Stimulated activated CD8-positive, alpha-beta memory T cell treated with anti-CD3 and anti-CD28 coated beads, Interleukin-15, amount 100 ng/mL, for 48 hours (primary cell): Measurements from ENCODE around the gene KRT79.
"Not testable (repeated sequence)": the region's sequence is repeated elsewhere in the genome, so short reads cannot be mapped to it uniquely, and the experiment has no call there.

Experiments used
- DNase-seq, 2 donors: peaks; one replicate each; pipeline ENCODE4 v3.0.0-alpha.2; 2020; ENCODE audit warnings: low read depth in 2 of 2

Gene KRT79

DNA sequence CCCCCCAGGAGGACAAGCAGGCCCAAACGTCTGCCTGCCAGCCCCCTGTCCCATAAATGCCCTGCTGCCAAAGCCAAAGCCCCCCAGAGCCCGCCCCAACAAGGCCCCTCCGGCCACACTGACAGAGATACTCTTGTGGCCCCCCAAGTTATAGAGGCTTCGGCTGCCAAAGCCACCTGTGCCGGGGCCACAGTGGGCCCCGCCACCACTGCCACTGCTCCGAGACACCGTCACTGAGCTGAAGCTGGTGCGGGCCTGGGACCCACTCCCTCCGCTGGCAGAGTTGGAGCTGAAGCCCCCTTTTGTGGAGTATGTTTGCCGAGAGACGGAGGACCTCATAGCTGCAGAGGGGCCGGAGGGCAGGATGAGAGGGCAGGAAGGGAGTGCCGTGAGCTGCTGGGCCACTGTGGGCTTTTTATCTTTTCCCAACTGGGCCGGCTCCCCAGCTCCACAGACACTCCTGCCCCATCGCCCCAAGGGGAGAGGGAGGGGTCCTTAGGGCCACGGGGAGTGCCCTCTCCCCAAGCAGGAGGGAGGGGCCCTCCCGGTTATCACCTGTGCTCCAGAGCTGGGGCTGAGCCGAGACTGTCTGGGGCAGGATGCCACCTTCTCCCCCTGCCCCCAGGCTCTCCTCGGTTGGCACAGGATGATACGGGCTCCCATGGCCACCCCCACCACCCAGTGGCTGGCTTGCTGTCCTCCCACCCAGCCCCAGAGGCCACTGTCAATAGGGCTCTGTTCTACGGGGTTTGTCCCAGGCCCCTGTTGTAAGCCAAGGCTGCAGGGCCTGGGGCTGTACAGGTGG is at the start of gene KRT79:
TSS of gene KRT79 (minus strand) at position 390 of the 805 bp plus-strand sequence. CDS start at position 339, 51 bp downstream.
- no peak for DNase-seq

- not testable (repeated sequence) for DNase-seq
These were observed 46.4 kb upstream of the KRT79 start for GRCh38 chr12:52880499-52880898.

GRCh38 chr12:52879394-52880351 is 45.6 kb upstream of the KRT79 start:
- peak; percentile 50 to 62 for DNase-seq

GRCh38 chr12:52878507-52879393 is 44.6 kb upstream of the KRT79 start:
- no peak for DNase-seq

- DNase-seq = no peak
These were observed 43.1 kb upstream of the KRT79 start for GRCh38 chr12:52877242-52877641.

DNA sequence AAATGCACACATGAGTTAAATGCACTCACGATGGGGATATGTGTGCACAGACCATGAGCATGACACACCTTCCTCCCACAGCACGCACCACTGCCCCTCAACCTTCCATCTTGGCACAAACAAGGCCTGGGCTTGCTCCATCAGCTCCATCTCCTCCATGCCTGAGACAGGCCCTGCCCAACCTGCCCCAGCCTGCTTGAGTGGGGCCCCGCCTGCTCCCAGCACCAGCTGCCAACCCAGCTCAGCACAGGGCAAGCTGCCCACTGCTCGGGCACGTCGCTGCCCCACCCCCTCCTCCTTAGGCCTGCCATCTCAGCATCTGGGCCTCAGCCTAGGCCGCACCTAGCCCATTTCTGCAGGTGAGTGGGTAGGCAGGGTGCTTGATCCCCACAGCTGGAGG is 42.3 kb upstream of the KRT79 start:
- no peak for DNase-seq

DNA sequence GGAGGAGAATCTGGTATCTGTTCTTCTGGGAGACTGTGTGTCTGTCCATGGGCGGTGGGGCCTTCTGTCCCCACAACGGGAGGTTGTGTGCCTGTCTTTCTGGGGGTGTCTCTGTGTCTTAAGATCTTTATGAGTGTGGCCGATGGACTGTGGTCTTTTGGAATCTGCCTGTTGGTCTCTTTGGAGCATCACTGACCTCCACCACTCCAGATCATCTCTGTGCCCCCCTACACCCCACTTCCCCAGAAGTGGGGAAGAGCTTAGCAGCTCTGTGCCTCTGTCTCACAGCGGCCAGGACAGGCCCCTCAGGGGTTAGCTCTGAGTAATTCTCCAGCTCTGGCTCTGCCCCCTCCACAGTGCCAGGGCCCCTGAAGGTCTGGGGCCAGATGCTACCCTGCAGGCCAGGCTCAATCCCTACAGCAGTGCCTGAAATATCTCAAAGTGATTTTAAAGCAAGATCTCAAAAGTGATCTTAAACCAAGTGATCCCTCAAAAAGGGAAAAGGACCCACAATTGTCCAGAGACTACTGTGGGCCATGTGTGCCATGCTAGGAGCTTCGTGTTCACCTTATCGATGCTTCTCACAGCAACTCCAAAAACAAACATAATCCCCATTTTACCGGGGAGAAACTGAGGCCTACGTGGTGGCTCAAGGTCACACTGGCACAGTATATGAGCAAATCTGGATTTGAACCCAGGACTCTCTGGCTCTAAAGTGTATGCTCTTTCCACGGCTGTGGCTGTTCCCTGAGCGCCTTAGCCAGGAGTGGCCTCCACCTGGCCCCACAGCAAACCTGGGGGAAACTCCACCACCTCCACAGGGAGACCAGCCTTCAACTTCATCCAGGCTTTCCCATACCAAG is 40.7 kb upstream of the KRT79 start:
- DNase-seq = no peak

- peak; percentile 35 to 54 for DNase-seq
These were observed 39.9 kb upstream of the KRT79 start for GRCh38 chr12:52873832-52874572.

GRCh38 chr12:52873513-52873831 is 39.4 kb upstream of the KRT79 start:
- no peak for DNase-seq

DNA sequence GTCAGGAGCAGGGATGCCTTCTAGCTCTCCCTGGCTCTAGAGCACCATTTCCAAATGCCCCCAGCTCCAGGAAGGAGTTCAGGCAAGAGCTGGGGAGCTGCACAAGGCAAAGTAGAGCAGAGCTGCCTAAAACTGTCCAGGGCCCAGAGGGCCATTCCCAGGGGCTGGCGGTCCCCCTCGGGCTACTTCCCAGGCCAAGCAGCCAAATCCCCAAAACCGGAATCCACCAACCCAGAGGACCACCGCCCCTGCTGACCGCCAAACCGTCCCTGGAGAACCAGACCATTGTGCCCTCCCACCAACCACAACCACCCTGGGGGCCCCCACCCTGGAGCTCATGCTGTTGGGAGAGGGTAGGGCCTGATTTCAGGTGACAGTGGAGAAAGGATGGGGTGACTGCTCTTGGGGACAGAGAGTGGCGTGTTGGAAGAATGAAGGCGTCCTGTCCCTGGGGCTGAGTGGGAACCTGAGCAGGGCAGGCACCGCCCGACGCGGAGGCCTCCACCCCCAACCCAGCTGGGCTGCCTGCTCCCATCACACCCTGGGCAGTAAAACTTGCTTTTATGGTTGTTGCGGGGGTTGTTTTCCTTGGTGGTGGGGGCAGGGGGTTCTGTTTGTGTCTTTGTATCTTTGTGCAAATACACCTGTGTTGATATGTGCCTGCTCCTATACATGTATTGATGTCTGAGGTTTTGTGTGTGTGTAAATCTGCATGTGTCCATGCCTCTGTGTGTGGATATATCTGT is 38.7 kb upstream of the KRT79 start:
- DNase-seq = no peak

DNA sequence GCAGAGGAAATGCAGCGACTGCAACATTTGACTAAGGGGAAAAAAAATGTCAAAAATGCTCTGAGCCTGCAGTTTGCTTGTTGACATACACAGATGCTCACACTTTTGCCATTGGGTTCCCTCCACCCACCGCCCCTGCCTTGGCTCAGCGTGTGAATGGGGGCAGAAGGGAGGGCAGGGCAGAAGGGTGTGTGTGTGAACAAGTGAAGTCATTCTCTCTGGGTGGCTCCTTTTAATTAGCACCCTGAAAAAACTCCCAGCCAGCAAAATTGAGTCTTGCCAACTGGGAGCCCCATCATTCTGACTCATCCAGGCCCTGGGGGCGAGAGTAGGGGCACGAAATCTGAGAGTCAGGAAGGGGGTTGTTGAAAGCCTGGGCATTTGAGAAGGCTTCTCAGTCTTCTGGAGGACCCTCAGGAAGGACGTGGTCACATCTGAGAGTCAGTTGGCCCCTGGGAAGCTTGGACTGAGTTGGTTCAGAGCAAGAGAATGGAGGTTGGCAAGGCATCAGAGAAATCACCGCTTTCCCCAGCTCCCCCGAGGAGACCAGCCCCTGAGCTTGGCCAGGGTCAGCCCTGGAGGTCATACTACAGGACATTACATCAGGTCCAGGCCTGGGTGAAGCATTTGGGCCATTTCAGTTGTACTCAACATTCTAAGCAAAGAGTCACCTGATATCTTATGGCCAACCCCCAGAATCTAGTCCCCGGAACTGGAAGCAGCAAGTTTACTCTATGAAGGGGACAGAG is 37.4 kb upstream of the KRT79 start:
- no peak for DNase-seq

- DNase-seq = peak; percentile 52 to 58
These were observed 36.5 kb upstream of the KRT79 start for GRCh38 chr12:52870361-52871290.

DNA sequence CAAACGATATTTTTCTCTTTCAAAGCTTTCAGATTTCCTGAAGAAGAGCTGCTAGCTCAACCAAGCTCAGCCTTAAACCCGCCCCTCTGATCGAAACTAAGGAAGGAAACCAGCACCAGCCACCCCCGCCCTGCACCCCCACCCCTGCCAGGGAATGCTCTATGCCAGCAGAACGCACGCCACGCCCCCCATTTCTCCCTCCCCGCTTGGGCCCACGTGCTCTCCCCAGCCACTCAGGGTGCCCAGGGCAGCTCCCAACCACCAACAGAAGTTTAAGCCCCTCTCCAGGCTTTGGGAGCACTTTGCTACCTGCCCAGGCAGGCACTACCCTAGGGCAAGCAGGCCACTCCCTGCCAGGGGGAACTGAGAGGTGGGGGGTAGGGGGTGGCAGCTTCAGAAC is 33.5 kb upstream of the KRT79 start:
- DNase-seq = no peak

GRCh38 chr12:52867152-52867551 is 33.0 kb upstream of the KRT79 start:
- DNase-seq = no peak

DNA sequence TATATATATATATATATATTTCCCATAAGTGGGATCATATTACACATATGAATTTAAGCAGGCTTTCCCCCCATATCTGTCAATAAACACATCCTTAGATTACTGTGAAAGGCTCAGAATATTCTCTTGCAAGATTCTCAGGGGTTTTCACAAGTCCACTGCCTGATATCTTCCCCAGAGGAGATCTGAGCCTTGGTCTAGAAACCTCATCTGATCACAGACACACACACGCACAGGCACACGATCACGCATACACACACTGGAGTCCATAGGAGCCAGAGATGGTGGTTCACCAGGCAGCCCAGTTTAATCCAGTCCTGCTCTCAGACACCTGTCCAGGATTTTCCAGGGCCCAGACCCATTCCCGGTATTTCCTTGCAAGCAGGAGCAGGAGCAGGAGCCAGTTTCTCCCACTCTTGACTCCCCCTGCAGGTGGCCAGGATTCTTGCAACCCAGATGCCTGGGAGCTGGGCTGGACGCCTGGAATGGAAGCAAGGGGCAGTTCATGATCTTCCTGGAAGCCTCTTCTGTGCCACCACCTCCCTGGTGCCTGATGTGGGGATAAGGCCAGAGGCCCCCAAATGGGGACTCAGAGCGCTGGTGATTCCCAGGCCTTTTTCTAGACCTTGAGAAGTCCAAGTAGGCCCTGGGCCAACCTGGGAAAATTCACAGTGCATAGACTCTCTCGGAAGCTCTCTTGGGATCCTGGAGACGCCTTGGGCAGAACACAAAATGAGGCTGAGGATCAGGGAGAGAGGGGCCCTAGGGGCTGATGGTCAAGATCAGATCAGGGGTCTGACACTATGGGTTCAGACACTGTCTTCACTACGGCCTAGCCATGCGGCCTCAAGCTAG is 31.2 kb upstream of the KRT79 start:
- DNase-seq = no peak

- no peak for DNase-seq
These were observed 27.9 kb upstream of the KRT79 start for GRCh38 chr12:52862023-52862422.

- DNase-seq = no peak
These were observed 27.4 kb upstream of the KRT79 start for GRCh38 chr12:52861511-52861910.
